ENCODE measurements around the gene C1QTNF6.
A peak's percentile ranks its signal among the peaks of the same experiment; 100 is the strongest.

C1QTNF6 gene

GRCh38 chr22:37141476-37141875 is 46.6 kb downstream of the C1QTNF6 start:
- peaks cover 16 to 23% of the 10 kb centered on the region in 2 donors for H3K4me1 Mint-ChIP-seq

GRCh38 chr22:37140686-37141323 is 47.2 kb downstream of the C1QTNF6 start:
- DNase-seq (no peak), ATAC-seq (replicated peaks) (no peak)
- Mint-ChIP-seq H3K4me1 (peaks cover 16 to 23% of the 10 kb centered on the region in 2 donors), H3K9me3 (no peaks in the 10 kb centered on the region), H3K27ac (no peak overlapping the region), H3K36me3 (peaks cover 6 to 14% of the 10 kb centered on the region in 2 donors), H3K27me3 (peaks cover 20 to 32% of the 10 kb centered on the region in 2 donors), H3K4me3 (no peak overlapping the region)

More at GRCh38 chr22:37141476-37141875, 46.6 kb downstream of the C1QTNF6 start:
- no peak for ATAC-seq (replicated peaks)
- no peak for DNase-seq
- Mint-ChIP-seq H3K27me3 (peaks cover 24 to 36% of the 10 kb centered on the region in 2 donors), H3K36me3 (peaks cover 6 to 12% of the 10 kb centered on the region in 2 donors), H3K27ac (no peak overlapping the region), H3K4me3 (no peak overlapping the region), H3K9me3 (no peaks in the 10 kb centered on the region)

- Mint-ChIP-seq H3K4me3 (no peak overlapping the region), H3K27me3 (peaks cover 13 to 29% of the 10 kb centered on the region in 2 donors), H3K36me3 (peaks cover 6 to 14% of the 10 kb centered on the region in 2 donors), H3K27ac (no peak overlapping the region), H3K9me3 (no peaks in the 10 kb centered on the region), H3K4me1 (peaks cover 14 to 23% of the 10 kb centered on the region in 2 donors)
- ATAC-seq (replicated peaks) = peak; percentile 21 to 52
- no peak for DNase-seq
Measured at GRCh38 chr22:37139762-37140161, 48.3 kb downstream of the C1QTNF6 start.

- DNase-seq = no peak
- Mint-ChIP-seq H3K4me3 (peak overlapping the region; percentile 60 to 70), H3K27me3 (peaks cover 6 to 24% of the 10 kb centered on the region in 2 donors), H3K27ac (peak overlapping the region; percentile 90), H3K9me3 (no peaks in the 10 kb centered on the region), H3K36me3 (peaks cover 6 to 14% of the 10 kb centered on the region in 2 donors), H3K4me1 (peaks cover 14 to 23% of the 10 kb centered on the region in 2 donors)
- ATAC-seq (replicated peaks) = peak; percentile 63 to 69
Measured at GRCh38 chr22:37138849-37139561, 49.0 kb downstream of the C1QTNF6 start.

GRCh38 chr22:37137903-37138665 is 50.0 kb downstream of the C1QTNF6 start:
- peaks cover 6 to 14% of the 10 kb centered on the region in 2 donors for H3K36me3 Mint-ChIP-seq
- H3K4me3 Mint-ChIP-seq = peak overlapping the region; percentile 60 to 70
- peak overlapping the region; percentile 90 for H3K27ac Mint-ChIP-seq
- ATAC-seq (replicated peaks) (no peak), DNase-seq (no peak)
- H3K9me3 Mint-ChIP-seq = no peaks in the 10 kb centered on the region
- peaks cover 14 to 23% of the 10 kb centered on the region in 2 donors for H3K4me1 Mint-ChIP-seq
- peaks cover 6 to 14% of the 10 kb centered on the region in 2 donors for H3K27me3 Mint-ChIP-seq

- DNase-seq = no peak
- Mint-ChIP-seq H3K27ac (no peak overlapping the region), H3K4me3 (no peak overlapping the region), H3K4me1 (peaks cover 14 to 23% of the 10 kb centered on the region in 2 donors), H3K36me3 (peaks cover 9 to 21% of the 10 kb centered on the region in 2 donors), H3K27me3 (peaks cover 6 to 11% of the 10 kb centered on the region in 2 donors), H3K9me3 (no peaks in the 10 kb centered on the region)
- ATAC-seq (replicated peaks) = no peak
Measured at GRCh38 chr22:37137131-37137530, 50.9 kb downstream of the C1QTNF6 start.

- no peaks in the 10 kb centered on the region for H3K9me3 Mint-ChIP-seq
- peaks cover 7 to 21% of the 10 kb centered on the region in 2 donors for H3K36me3 Mint-ChIP-seq
- peaks cover 6 to 11% of the 10 kb centered on the region in 2 donors for H3K27me3 Mint-ChIP-seq
- H3K4me1 Mint-ChIP-seq = peaks cover 13 to 23% of the 10 kb centered on the region in 2 donors
- no peak overlapping the region for H3K27ac Mint-ChIP-seq
- ATAC-seq (replicated peaks) (no peak), DNase-seq (no peak)
- no peak overlapping the region for H3K4me3 Mint-ChIP-seq
Measured at GRCh38 chr22:37135023-37135422, 53.0 kb downstream of the C1QTNF6 start.

GRCh38 chr22:37133304-37134018 is 54.6 kb downstream of the C1QTNF6 start:
- H3K27ac Mint-ChIP-seq = peak overlapping the region; percentile 20
- H3K4me1 Mint-ChIP-seq = peaks cover 5 to 9% of the 10 kb centered on the region in 2 donors
- no peaks in the 10 kb centered on the region for H3K9me3 Mint-ChIP-seq
- no peak for DNase-seq
- ATAC-seq (replicated peaks) = peak in 1 of 2 donors; percentile 18
- H3K36me3 Mint-ChIP-seq = peaks cover 6 to 17% of the 10 kb centered on the region in 2 donors
- H3K27me3 Mint-ChIP-seq = peaks cover 6 to 16% of the 10 kb centered on the region in 2 donors
- H3K4me3 Mint-ChIP-seq = no peak overlapping the region

- H3K27ac Mint-ChIP-seq = no peak overlapping the region
- H3K9me3 Mint-ChIP-seq = no peaks in the 10 kb centered on the region
- no peak for ATAC-seq (replicated peaks)
- peaks cover 2 to 3% of the 10 kb centered on the region in 2 donors for H3K4me1 Mint-ChIP-seq
- H3K36me3 Mint-ChIP-seq = peaks cover 4 to 14% of the 10 kb centered on the region in 2 donors
- DNase-seq = no peak
- peaks cover 8 to 19% of the 10 kb centered on the region in 2 donors for H3K27me3 Mint-ChIP-seq
- H3K4me3 Mint-ChIP-seq = no peak overlapping the region
Measured at GRCh38 chr22:37132773-37133172, 55.3 kb downstream of the C1QTNF6 start.

All from stimulated activated naive B cell treated with anti-CD40 and anti-IgM and Interleukin-4, amounts not matched to agents 10 μg/mL and 1 μg/mL and 100 μg/mL, for 72 hours (primary cell).